Omental fat pad (tissue), 4 donors: ENCODE data around the gene KRTAP5-4. TPM values are rescaled to one million over a fixed set of nuclear protein-coding genes. Genes with fewer than 3 reads are reported as not detected.
"Not testable (repeated sequence)": the region's sequence is repeated elsewhere in the genome, so short reads cannot be mapped to it uniquely, and the experiment has no call there.

Source experiments
- ATAC-seq: fragments of 150-250 bp; one replicate; pipeline ENCODE4 v1.9.1; 2016; ENCODE audit warnings: mild to moderate bottlenecking, moderate library complexity; ENCODE audit not compliant: low FRiP score
- DNase-seq: peaks from one replicate; pipeline ENCODE4 v3.0.0-alpha.2; 2019; ENCODE audit warnings: low spot score
- CTCF ChIP-seq, 3 donors: fragments of 450-650 bp; IDR thresholded peaks; one replicate each; pipeline ENCODE4 v1.5.1; 2016 to 2017; ENCODE audit warnings: antibody characterized with exemption in 3 of 3, mild to moderate bottlenecking in 3 of 3, moderate library complexity in 2 of 3
- total RNA-seq, 4 donors: library from RNA; depleted of rRNA; stranded (reverse); fragments of >200 nt; gene quantifications; one replicate each; pipeline ENCODE4 v1.1.0, GENCODE V29; 2016

KRTAP5-4 gene
- total RNA-seq, 4 donors from 2014 or later = not detected

DNA sequence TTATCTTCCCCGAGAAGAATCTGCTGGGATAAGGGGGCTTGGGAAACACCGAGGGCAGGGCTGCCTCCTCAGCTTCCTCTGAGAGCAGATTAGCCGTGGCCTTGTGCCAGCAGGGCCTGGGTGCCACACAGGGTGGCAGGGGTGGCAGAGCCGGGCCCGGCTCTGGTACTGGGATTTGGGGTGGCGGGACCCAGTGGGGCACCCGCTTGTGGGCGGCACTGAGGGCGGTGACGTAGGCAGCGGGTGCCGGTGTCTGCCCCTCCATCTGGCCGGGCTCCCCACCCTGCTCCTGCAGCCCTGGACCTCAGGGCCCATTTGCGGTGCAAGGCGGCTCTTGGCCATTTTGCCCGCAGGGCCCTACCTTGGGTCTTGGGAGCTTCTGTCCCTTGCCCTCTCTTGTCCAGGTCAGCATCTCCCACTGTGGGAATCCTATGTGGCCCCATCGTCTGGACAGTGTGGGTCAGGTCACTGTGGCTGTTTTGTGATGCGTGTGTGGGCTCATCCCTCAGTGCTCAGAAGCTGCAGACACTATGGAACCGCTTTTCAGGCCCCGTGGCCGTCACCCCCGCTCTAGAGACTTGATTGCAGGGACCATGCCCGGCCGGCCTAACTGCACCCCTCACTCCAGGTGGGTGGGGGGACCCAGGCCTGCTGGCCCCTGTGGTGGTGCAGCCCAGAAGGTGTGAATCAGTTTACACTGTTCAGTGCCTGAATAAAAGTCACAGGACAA is 45.3 kb upstream of the KRTAP5-4 start:
- TF ChIP-seq CTCF (IDR thresholded peaks at IDR 0.05) = no peak
- ATAC-seq = no peak
- no peak for DNase-seq

- ATAC-seq = no peak
- no peak for DNase-seq
- TF ChIP-seq CTCF (IDR thresholded peaks at IDR 0.05) = no peak
Measured at GRCh38 chr11:1665313-1665712, 43.4 kb upstream of the KRTAP5-4 start.

DNA sequence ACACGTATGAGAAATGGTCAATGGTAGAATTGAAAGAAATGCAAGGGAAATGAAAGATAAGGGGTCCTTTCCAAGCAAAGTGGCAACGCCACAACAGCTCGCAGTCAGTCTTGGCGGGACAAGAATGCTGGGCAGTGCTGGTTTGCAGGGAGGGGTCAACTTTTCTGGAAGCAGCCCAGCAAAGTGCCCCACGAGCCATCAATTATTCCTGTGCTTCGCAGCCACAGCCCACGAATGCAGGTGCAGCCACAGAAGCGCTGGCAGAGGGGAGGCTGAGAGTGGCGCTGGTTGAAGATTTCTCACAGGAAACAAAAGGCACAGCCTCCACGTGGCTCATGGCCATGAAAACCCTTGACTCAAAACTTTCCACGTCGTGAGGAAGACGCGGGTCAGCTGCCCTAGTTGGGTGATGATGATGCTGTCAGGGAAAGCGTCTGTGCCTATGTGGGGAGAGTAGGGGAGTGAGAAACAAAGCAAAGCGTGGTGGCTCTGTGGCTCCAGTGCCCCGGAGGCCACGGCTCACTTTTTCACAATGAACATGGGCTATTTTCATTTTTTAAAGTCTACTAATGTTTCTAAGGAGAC is 40.9 kb upstream of the KRTAP5-4 start:
- ATAC-seq, DNase-seq: not testable (repeated sequence)

- DNase-seq, ATAC-seq: not testable (repeated sequence)
Measured at GRCh38 chr11:1661454-1662269, 39.7 kb upstream of the KRTAP5-4 start.

DNA sequence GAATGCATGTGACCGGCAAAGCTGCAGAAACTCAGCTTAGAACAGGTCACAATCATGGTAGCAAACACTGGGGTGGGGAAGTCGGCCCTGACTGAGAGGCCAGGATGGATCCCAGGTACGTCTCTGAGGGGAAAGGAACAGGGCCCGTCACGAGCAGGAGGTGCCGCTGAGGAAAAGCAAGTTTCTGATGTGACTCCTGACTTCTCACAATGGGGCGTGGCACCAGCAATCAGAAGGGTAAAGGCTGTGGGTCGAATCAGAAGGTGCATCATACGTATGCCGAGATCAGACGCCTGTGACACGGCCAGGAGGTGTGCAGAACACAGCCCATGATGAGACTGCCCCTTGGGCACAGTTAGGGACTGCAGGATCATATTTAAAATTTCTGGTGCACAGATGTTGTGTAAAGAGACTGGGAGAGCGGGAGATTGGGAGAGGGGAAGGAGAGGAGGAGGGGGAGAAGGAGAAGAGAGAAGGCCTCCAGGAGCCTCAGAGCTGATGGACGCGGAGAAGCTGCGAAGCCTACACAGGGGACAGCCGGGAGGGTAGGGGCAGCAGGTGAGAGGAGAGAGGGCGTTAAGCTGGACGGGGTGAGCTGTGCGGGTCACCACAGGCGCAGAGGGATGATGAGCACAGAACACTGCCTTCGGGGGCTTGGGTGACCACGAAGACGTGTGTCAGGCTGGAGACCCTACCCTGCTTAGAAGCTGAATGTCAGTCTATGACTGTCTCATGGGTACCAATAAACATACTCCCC is 38.4 kb upstream of the KRTAP5-4 start:
- DNase-seq = no peak

GRCh38 chr11:1659506-1659905 is 37.6 kb upstream of the KRTAP5-4 start:
- TF ChIP-seq CTCF (IDR thresholded peaks at IDR 0.05) = no peak
- DNase-seq = no peak
- no peak for ATAC-seq

More for the DNA sequence above, 38.4 kb upstream of the KRTAP5-4 start:
- ATAC-seq = no peak
- TF ChIP-seq CTCF (IDR thresholded peaks at IDR 0.05) = no peak

DNA sequence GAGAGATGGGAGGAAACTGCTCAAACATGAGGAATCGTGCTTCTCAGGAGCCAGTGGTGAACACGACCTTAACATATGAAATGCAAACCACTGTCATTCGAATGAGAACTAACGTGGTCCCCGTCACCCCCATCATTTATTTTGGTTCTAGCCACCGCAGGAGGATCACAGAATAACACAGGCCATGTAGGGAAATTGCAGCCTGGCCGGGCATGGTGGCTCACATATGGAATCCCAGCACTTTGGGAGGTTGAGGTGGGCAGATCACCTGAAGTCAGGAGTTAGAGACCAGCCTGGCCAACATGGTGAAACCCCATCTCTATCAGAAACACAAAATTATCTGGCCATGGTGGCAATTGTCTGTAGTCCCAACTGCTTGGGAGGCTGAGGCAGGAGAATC is 34.7 kb upstream of the KRTAP5-4 start:
- no peak for TF ChIP-seq CTCF (IDR thresholded peaks at IDR 0.05)
- ATAC-seq (no peak), DNase-seq (no peak)
